ENCODE results near the gene SCAF8. TPM values are rescaled to one million over a fixed set of nuclear protein-coding genes. Genes with fewer than 3 reads are reported as not detected.
"Not testable (repeated sequence)": the region's sequence is repeated elsewhere in the genome, so short reads cannot be mapped to it uniquely, and the experiment has no call there.

The SCAF8 gene
- total RNA-seq, 1 donor, result 83.4 TPM

- Histone ChIP-seq H3K4me3 (ENCODE audit: low read length) (no peak overlapping the region), H3K27me3 (ENCODE audit: insufficient read depth, low read length) (no peaks in the 10 kb centered on the region), H3K4me1 (ENCODE audit: insufficient read depth, low read length) (peaks cover 13% of the 10 kb centered on the region), H3K9me3 (ENCODE audit: low read depth, low read length) (peaks cover 11% of the 10 kb centered on the region)
These were observed 13.8 kb upstream of the SCAF8 start for GRCh38 chr6:154719433-154719832.

- Histone ChIP-seq H3K4me1 (ENCODE audit: insufficient read depth, low read length) (peaks cover 9% of the 10 kb centered on the region), H3K27me3 (ENCODE audit: insufficient read depth, low read length) (no peaks in the 10 kb centered on the region), H3K9me3 (ENCODE audit: low read depth, low read length) (peaks cover 11% of the 10 kb centered on the region), H3K4me3 (ENCODE audit: low read length) (no peak overlapping the region)
These were observed 13.4 kb upstream of the SCAF8 start for GRCh38 chr6:154719854-154720253.

- Histone ChIP-seq H3K4me1 (ENCODE audit: insufficient read depth, low read length) (no peaks in the 10 kb centered on the region), H3K27me3 (ENCODE audit: insufficient read depth, low read length) (no peaks in the 10 kb centered on the region), H3K4me3 (ENCODE audit: low read length) (no peak overlapping the region), H3K9me3 (ENCODE audit: low read depth, low read length) (peaks cover 11% of the 10 kb centered on the region)
These were observed 11.8 kb upstream of the SCAF8 start for GRCh38 chr6:154721460-154721859.

GRCh38 chr6:154726887-154727286 lies 6.3 kb upstream of the SCAF8 start:
- no peaks in the 10 kb centered on the region for H3K27me3 ChIP-seq (ENCODE audit: insufficient read depth, low read length)

GRCh38 chr6:154731296-154732218 lies 1.7 kb upstream of the SCAF8 start:
- H3K4me3 ChIP-seq (ENCODE audit: low read length), result no peak overlapping the region
- peaks cover 29% of the 10 kb centered on the region for H3K4me1 ChIP-seq (ENCODE audit: insufficient read depth, low read length)
- H3K9me3 ChIP-seq (ENCODE audit: low read depth, low read length), result no peaks in the 10 kb centered on the region
- no peaks in the 10 kb centered on the region for H3K27me3 ChIP-seq (ENCODE audit: insufficient read depth, low read length)

More at GRCh38 chr6:154726887-154727286, 6.3 kb upstream of the SCAF8 start:
- no peaks in the 10 kb centered on the region for H3K9me3 ChIP-seq (ENCODE audit: low read depth, low read length)
- no peaks in the 10 kb centered on the region for H3K4me1 ChIP-seq (ENCODE audit: insufficient read depth, low read length)
- no peak overlapping the region for H3K4me3 ChIP-seq (ENCODE audit: low read length)

DNA sequence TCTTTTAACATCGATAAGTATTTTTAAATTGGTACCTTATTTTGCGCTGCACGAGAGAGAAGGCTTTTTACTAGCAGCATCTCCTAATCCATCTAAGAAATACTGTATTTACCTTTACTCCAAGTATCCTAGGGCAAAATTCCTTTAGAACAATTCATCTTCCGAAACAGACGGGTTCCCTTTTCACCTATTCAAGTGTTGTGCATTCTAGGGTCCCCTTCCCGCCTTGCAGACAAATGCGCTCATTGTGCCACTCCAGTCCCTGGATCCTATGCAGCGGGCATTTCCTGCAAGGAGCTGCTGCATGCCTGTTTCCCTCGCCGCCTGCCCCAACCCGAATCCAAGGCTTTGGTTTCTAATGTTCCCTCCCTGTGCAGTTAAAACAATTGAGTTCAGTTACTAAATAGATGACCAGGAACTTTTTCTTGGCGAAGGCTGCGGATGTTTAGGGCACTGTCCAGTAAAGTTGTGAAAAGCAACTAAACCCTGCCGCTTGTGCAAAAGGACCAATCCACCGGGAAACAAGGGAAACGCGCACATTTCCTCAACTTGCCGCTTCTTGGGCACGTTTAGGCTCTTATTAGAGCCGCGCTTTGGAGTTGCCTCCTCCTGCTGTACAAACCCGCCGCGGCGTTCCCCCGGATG lies 556 bp upstream of the SCAF8 start:
- H3K4me1 ChIP-seq (ENCODE audit: insufficient read depth, low read length), result peaks cover 35% of the 10 kb centered on the region
- no peaks in the 10 kb centered on the region for H3K27me3 ChIP-seq (ENCODE audit: insufficient read depth, low read length)
- H3K4me3 ChIP-seq (ENCODE audit: low read length), result peak overlapping the region; percentile 84
- H3K9me3 ChIP-seq (ENCODE audit: low read depth, low read length), result no peaks in the 10 kb centered on the region

- Histone ChIP-seq H3K27me3 (ENCODE audit: insufficient read depth, low read length) (no peaks in the 10 kb centered on the region), H3K4me3 (ENCODE audit: low read length) (peak overlapping the region; percentile 84), H3K9me3 (ENCODE audit: low read depth, low read length) (no peaks in the 10 kb centered on the region), H3K4me1 (ENCODE audit: insufficient read depth, low read length) (peaks cover 46% of the 10 kb centered on the region)
These were observed 588 bp downstream of the SCAF8 start for GRCh38 chr6:154733626-154734382.

DNA sequence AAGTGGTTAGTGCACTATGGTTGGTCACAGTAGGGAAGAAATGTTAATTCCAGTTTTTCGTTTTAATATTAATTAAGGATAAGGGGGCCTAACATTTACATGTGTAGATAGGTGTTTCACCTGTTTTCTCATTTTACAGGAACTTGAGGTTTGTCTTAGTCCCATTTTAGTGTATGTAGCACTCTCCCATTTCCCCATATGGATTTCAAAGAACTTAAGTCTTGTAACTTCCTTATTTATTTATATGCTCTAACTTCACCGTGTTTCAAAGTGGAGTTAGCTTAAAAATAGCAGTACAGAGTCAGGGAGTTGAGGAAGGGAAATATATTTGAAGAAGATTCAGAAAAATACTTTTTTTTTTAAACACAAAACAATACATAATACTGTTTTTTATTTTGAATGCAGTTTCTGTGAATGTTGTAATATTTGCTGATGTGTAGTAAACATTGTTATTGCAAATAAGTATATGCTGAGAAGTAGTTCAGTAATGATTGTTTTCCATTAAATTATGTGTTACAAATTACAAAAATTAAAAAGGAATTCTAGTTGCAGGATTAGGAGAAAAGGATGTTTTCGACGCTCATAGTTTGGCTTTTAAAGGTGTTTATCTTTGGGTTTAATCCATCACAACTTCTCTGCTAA lies 3.5 kb downstream of the SCAF8 start:
- no peak overlapping the region for H3K4me3 ChIP-seq (ENCODE audit: low read length)

GRCh38 chr6:154737424-154737823 lies 4.2 kb downstream of the SCAF8 start:
- Histone ChIP-seq H3K4me3 (ENCODE audit: low read length) (no peak overlapping the region), H3K9me3 (ENCODE audit: low read depth, low read length) (no peaks in the 10 kb centered on the region), H3K4me1 (ENCODE audit: insufficient read depth, low read length) (peaks cover 59% of the 10 kb centered on the region), H3K27me3 (ENCODE audit: insufficient read depth, low read length) (no peaks in the 10 kb centered on the region)

More for the DNA sequence above, 3.5 kb downstream of the SCAF8 start:
- Histone ChIP-seq H3K27me3 (ENCODE audit: insufficient read depth, low read length) (no peaks in the 10 kb centered on the region), H3K9me3 (ENCODE audit: low read depth, low read length) (no peaks in the 10 kb centered on the region), H3K4me1 (ENCODE audit: insufficient read depth, low read length) (peaks cover 60% of the 10 kb centered on the region)

GRCh38 chr6:154738551-154738961 lies 5.3 kb downstream of the SCAF8 start:
- peaks cover 57% of the 10 kb centered on the region for H3K4me1 ChIP-seq (ENCODE audit: insufficient read depth, low read length)
- no peaks in the 10 kb centered on the region for H3K27me3 ChIP-seq (ENCODE audit: insufficient read depth, low read length)
- H3K9me3 ChIP-seq (ENCODE audit: low read depth, low read length), result no peaks in the 10 kb centered on the region
- no peak overlapping the region for H3K4me3 ChIP-seq (ENCODE audit: low read length)

DNA sequence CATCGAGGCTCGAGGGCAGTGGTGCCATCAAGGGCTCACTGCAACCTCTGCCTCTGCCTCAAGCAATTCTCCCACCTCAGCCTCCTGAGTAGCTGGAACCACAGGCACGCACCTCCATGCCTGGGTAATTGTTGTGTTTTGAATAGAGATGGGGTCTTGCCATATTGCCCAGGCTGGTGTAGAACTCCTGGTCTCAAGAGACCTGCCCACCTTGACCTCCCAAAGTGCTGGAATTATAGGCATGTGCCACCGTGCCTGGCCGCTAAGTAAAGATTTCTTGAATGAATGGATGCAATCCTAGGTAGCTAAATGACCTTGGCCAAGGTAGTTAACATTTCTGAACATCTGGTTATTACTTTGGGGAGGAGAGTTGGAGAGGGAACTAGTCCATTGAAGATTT lies 7.4 kb downstream of the SCAF8 start:
- Histone ChIP-seq H3K9me3 (ENCODE audit: low read depth, low read length) (no peaks in the 10 kb centered on the region), H3K4me1 (ENCODE audit: insufficient read depth, low read length) (peaks cover 53% of the 10 kb centered on the region), H3K27me3 (ENCODE audit: insufficient read depth, low read length) (no peaks in the 10 kb centered on the region), H3K4me3 (ENCODE audit: low read length) (no peak overlapping the region)

DNA sequence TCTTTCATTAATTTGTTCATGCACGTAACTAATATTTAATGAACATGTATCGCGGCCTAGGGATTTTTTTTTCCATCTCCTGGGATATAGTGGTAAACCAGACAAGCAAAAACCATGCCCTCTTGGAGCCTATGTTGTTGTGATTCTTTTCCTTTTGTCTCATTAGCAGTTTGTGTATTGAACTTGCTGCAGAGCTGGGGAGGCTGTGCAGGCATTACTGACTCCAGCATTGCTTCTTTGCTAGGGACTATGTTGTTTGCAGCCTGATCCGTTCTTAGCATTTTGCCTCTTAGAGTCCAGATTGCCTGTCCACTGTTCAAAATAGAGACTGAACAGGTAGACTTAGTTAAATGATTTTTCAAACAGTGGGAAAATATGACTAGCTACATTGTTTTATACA lies 9.7 kb downstream of the SCAF8 start:
- no peaks in the 10 kb centered on the region for H3K27me3 ChIP-seq (ENCODE audit: insufficient read depth, low read length)
- H3K4me1 ChIP-seq (ENCODE audit: insufficient read depth, low read length), result peaks cover 45% of the 10 kb centered on the region
- no peaks in the 10 kb centered on the region for H3K9me3 ChIP-seq (ENCODE audit: low read depth, low read length)
- no peak overlapping the region for H3K4me3 ChIP-seq (ENCODE audit: low read length)

- not testable (repeated sequence) for H3K27me3 ChIP-seq (ENCODE audit: insufficient read depth, low read length); H3K4me3 ChIP-seq (ENCODE audit: low read length); H3K9me3 ChIP-seq (ENCODE audit: low read depth, low read length)
- peaks cover 38% of the 10 kb centered on the region for H3K4me1 ChIP-seq (ENCODE audit: insufficient read depth, low read length)
These were observed 11.0 kb downstream of the SCAF8 start for GRCh38 chr6:154744029-154744745.

DNA sequence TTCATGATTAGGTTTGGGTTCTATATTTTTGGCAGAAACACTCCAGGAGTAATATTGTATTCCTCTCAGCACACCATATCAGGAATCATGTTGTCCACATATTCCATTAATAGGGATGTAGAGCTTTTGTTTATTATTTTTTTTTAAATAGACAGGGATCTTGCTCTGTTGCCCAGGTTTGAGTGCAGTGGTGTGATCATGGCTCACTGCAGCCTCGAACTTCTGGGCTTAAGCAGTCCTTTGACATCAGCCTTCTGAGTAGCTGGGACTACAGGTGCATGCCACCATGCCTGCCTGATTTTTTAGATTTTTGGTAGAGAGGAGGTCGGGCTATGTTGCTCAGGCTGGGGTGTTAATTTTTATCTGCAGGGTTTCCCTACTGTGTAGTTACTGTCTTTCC lies 12.0 kb downstream of the SCAF8 start:
- Histone ChIP-seq H3K9me3 (ENCODE audit: low read depth, low read length) (no peaks in the 10 kb centered on the region), H3K4me3 (ENCODE audit: low read length) (no peak overlapping the region), H3K4me1 (ENCODE audit: insufficient read depth, low read length) (peaks cover 40% of the 10 kb centered on the region), H3K27me3 (ENCODE audit: insufficient read depth, low read length) (no peaks in the 10 kb centered on the region)

Data from mononuclear cell (primary cell).